Measurements from ENCODE around the gene SSTR3. TPM values are rescaled to one million over a fixed set of nuclear protein-coding genes. Genes with fewer than 3 reads are reported as not detected.
A peak's percentile ranks its signal among the peaks of the same experiment; 100 is the strongest.

Gene SSTR3
- 10 to 100 TPM; 28.1 to 28.6 TPM for total RNA-seq

GRCh38 chr22:37212174-37212906 is at the start of gene SSTR3:
TSS of gene SSTR3 (minus strand) at chr22:37212477. CDS start at chr22:37207803, 4,674 bp downstream.
- no peak within 1 kb of the TSS for H3K27ac Mint-ChIP-seq
- CTCF ChIA-PET = no interaction called here
- no peak within 1 kb of the TSS for H3K4me3 Mint-ChIP-seq
- no peaks in the 10 kb centered on the region for H3K27me3 Mint-ChIP-seq (ENCODE audit: low read depth)
- intact Hi-C loops (cut with micrococcal nuclease) = no loop called here
- peaks cover 29% of the 10 kb centered on the region for H3K36me3 Mint-ChIP-seq (ENCODE audit: low read depth)
- DNase-seq = peak; percentile 5
- no peaks in the 10 kb centered on the region for H3K9me3 Mint-ChIP-seq
- peaks cover 66% of the 10 kb centered on the region for H3K4me1 Mint-ChIP-seq (ENCODE audit: low read depth)

GRCh38 chr22:37260901-37261336 is 48.6 kb upstream of the SSTR3 start:
- H3K4me1 Mint-ChIP-seq (ENCODE audit: low read depth) = peaks cover 34% of the 10 kb centered on the region
- CTCF ChIA-PET = interaction anchor here (0.6 to 5.4 kb wide), 42 partner anchors 9 to 322 kb away, joined by 3 to 220 read pairs (median 6); partner anchors contain the start of genes CYTH4, MFNG and RAC2
- intact Hi-C loops (cut with micrococcal nuclease) = loop anchor here (1.0 to 2.0 kb wide), 6 partner anchors 23 to 275 kb away; no protein-coding TSS in a partner anchor
- H3K27me3 Mint-ChIP-seq (ENCODE audit: low read depth) = no peaks in the 10 kb centered on the region
- no peak overlapping the region for H3K27ac Mint-ChIP-seq
- no peaks in the 10 kb centered on the region for H3K36me3 Mint-ChIP-seq (ENCODE audit: low read depth)
- H3K4me3 Mint-ChIP-seq = no peak overlapping the region
- peak; percentile 75 for DNase-seq
- H3K9me3 Mint-ChIP-seq = peaks cover 11% of the 10 kb centered on the region

- intact Hi-C loops (cut with micrococcal nuclease) = loop anchor here (1.0 to 2.0 kb wide), 4 partner anchors 61 to 274 kb away; no protein-coding TSS in a partner anchor
- H3K27me3 Mint-ChIP-seq (ENCODE audit: low read depth) = no peaks in the 10 kb centered on the region
- CTCF ChIA-PET = interaction anchor here (0.6 to 5.4 kb wide), 48 partner anchors 9 to 307 kb away, joined by 3 to 220 read pairs (median 6); partner anchors contain the start of genes CYTH4, MFNG and RAC2
- H3K36me3 Mint-ChIP-seq (ENCODE audit: low read depth) = no peaks in the 10 kb centered on the region
- H3K27ac Mint-ChIP-seq = no peak overlapping the region
- no peak overlapping the region for H3K4me3 Mint-ChIP-seq
- no peak for DNase-seq
- peaks cover 39% of the 10 kb centered on the region for H3K4me1 Mint-ChIP-seq (ENCODE audit: low read depth)
- peaks cover 11% of the 10 kb centered on the region for H3K9me3 Mint-ChIP-seq
Observed at GRCh38 chr22:37260155-37260795, 48.0 kb upstream of the SSTR3 start.

GRCh38 chr22:37259540-37260029 is 47.3 kb upstream of the SSTR3 start:
- H3K4me3 Mint-ChIP-seq = peak overlapping the region; percentile 23
- CTCF ChIA-PET = interaction anchor here (0.7 to 5.4 kb wide), 37 partner anchors 8 to 447 kb away, joined by 3 to 220 read pairs (median 5); partner anchors contain the start of genes CYTH4, MFNG and RAC2
- H3K27me3 Mint-ChIP-seq (ENCODE audit: low read depth) = no peaks in the 10 kb centered on the region
- peaks cover 8% of the 10 kb centered on the region for H3K9me3 Mint-ChIP-seq
- peak; percentile 64 for DNase-seq
- intact Hi-C loops (cut with micrococcal nuclease) = loop anchor here (1.0 to 2.0 kb wide), 5 partner anchors 15 to 273 kb away; partner anchors contain the start of gene RAC2
- peaks cover 45% of the 10 kb centered on the region for H3K4me1 Mint-ChIP-seq (ENCODE audit: low read depth)
- peak overlapping the region; percentile 17 for H3K27ac Mint-ChIP-seq
- no peaks in the 10 kb centered on the region for H3K36me3 Mint-ChIP-seq (ENCODE audit: low read depth)

- no peak overlapping the region for H3K4me3 Mint-ChIP-seq
- H3K4me1 Mint-ChIP-seq (ENCODE audit: low read depth) = peaks cover 48% of the 10 kb centered on the region
Observed at GRCh38 chr22:37258753-37259401, 46.6 kb upstream of the SSTR3 start.

GRCh38 chr22:37258005-37258752 is 45.9 kb upstream of the SSTR3 start:
- Mint-ChIP-seq H3K36me3 (ENCODE audit: low read depth) (no peaks in the 10 kb centered on the region), H3K27me3 (ENCODE audit: low read depth) (no peaks in the 10 kb centered on the region), H3K4me3 (no peak overlapping the region), H3K9me3 (no peaks in the 10 kb centered on the region), H3K4me1 (ENCODE audit: low read depth) (peaks cover 48% of the 10 kb centered on the region), H3K27ac (peak overlapping the region; percentile 38)
- CTCF ChIA-PET = interaction anchor here (1.0 to 5.4 kb wide), 9 partner anchors 8 to 214 kb away, joined by 3 to 220 read pairs (median 5); partner anchors contain the start of gene RAC2
- intact Hi-C loops (cut with micrococcal nuclease) = no loop called here
- DNase-seq = no peak

More at GRCh38 chr22:37258753-37259401, 46.6 kb upstream of the SSTR3 start:
- intact Hi-C loops (cut with micrococcal nuclease) = loop anchor here (1.0 kb wide), 1 partner anchor 15 kb away; the partner anchor contains the start of gene RAC2
- CTCF ChIA-PET = interaction anchor here (0.7 to 5.4 kb wide), 29 partner anchors 8 to 447 kb away, joined by 3 to 220 read pairs (median 5); partner anchors contain the start of genes CYTH4 and RAC2
- no peaks in the 10 kb centered on the region for H3K36me3 Mint-ChIP-seq (ENCODE audit: low read depth)
- no peak overlapping the region for H3K27ac Mint-ChIP-seq
- H3K27me3 Mint-ChIP-seq (ENCODE audit: low read depth) = no peaks in the 10 kb centered on the region
- H3K9me3 Mint-ChIP-seq = peaks cover 3% of the 10 kb centered on the region
- DNase-seq = no peak

GRCh38 chr22:37256075-37256726 is 43.9 kb upstream of the SSTR3 start:
- Mint-ChIP-seq H3K27me3 (ENCODE audit: low read depth) (no peaks in the 10 kb centered on the region), H3K9me3 (no peaks in the 10 kb centered on the region), H3K27ac (no peak overlapping the region), H3K4me3 (no peak overlapping the region), H3K4me1 (ENCODE audit: low read depth) (peaks cover 48% of the 10 kb centered on the region), H3K36me3 (ENCODE audit: low read depth) (no peaks in the 10 kb centered on the region)
- CTCF ChIA-PET = interaction anchor here (0.7 to 1.2 kb wide), 4 partner anchors 11 to 37 kb away, joined by 3 read pairs; no protein-coding TSS in a partner anchor
- DNase-seq = no peak
- intact Hi-C loops (cut with micrococcal nuclease) = no loop called here

GRCh38 chr22:37255558-37256006 is 43.3 kb upstream of the SSTR3 start:
- H3K27me3 Mint-ChIP-seq (ENCODE audit: low read depth) = no peaks in the 10 kb centered on the region

GRCh38 chr22:37254867-37255233 is 42.6 kb upstream of the SSTR3 start:
- H3K4me1 Mint-ChIP-seq (ENCODE audit: low read depth) = peaks cover 41% of the 10 kb centered on the region
- CTCF ChIA-PET = interaction anchor here (1.0 kb wide), 1 partner anchor 10 kb away, joined by 3 read pairs; no protein-coding TSS in a partner anchor
- intact Hi-C loops (cut with micrococcal nuclease) = loop anchor here (1.0 kb wide), 1 partner anchor 11 kb away; the partner anchor contains the start of gene RAC2
- H3K9me3 Mint-ChIP-seq = no peaks in the 10 kb centered on the region
- no peak for DNase-seq
- H3K4me3 Mint-ChIP-seq = no peak overlapping the region
- H3K36me3 Mint-ChIP-seq (ENCODE audit: low read depth) = no peaks in the 10 kb centered on the region
- H3K27ac Mint-ChIP-seq = no peak overlapping the region
- no peaks in the 10 kb centered on the region for H3K27me3 Mint-ChIP-seq (ENCODE audit: low read depth)

More at GRCh38 chr22:37255558-37256006, 43.3 kb upstream of the SSTR3 start:
- Mint-ChIP-seq H3K4me3 (no peak overlapping the region), H3K36me3 (ENCODE audit: low read depth) (no peaks in the 10 kb centered on the region), H3K4me1 (ENCODE audit: low read depth) (peaks cover 43% of the 10 kb centered on the region), H3K9me3 (no peaks in the 10 kb centered on the region), H3K27ac (no peak overlapping the region)
- no peak for DNase-seq
- CTCF ChIA-PET = interaction anchor here (0.7 to 1.2 kb wide), 4 partner anchors 10 to 16 kb away, joined by 3 read pairs; no protein-coding TSS in a partner anchor
- intact Hi-C loops (cut with micrococcal nuclease) = loop anchor here (1.0 kb wide), 1 partner anchor 11 kb away; the partner anchor contains the start of gene RAC2

GRCh38 chr22:37254209-37254866 is 42.1 kb upstream of the SSTR3 start:
- H3K4me3 Mint-ChIP-seq = no peak overlapping the region
- H3K9me3 Mint-ChIP-seq = no peaks in the 10 kb centered on the region
- H3K27ac Mint-ChIP-seq = no peak overlapping the region
- CTCF ChIA-PET = interaction anchor here (1.0 kb wide), 1 partner anchor 9 kb away, joined by 3 read pairs; no protein-coding TSS in a partner anchor
- intact Hi-C loops (cut with micrococcal nuclease) = no loop called here
- DNase-seq = no peak
- H3K36me3 Mint-ChIP-seq (ENCODE audit: low read depth) = no peaks in the 10 kb centered on the region
- peaks cover 36% of the 10 kb centered on the region for H3K4me1 Mint-ChIP-seq (ENCODE audit: low read depth)
- no peaks in the 10 kb centered on the region for H3K27me3 Mint-ChIP-seq (ENCODE audit: low read depth)
